PFSK-1 (cell line): ENCODE data around the gene EEF1G.

ENCODE experiments used
- FOXP2 ChIP-seq: optimal IDR thresholded peaks from 2 replicates; pipeline ENCODE3; 2011; ENCODE audit warnings: borderline replicate concordance, control low read depth, inconsistent platforms; ENCODE audit not compliant: insufficient read depth; ENCODE audit errors: extremely low read length, extremely low read depth
- POLR2AphosphoS5 ChIP-seq: IDR thresholded peaks from 2 replicates; pipeline ENCODE4 v1.6.1; 2012; ENCODE audit warnings: low read depth, mild to moderate bottlenecking, control low read depth, low read length, moderate library complexity
- SIN3A ChIP-seq: IDR thresholded peaks from 2 replicates; pipeline ENCODE4 v1.6.1; 2012; ENCODE audit warnings: mild to moderate bottlenecking, low read length, moderate library complexity, borderline replicate concordance; ENCODE audit not compliant: insufficient read depth
- TAF1 ChIP-seq: IDR thresholded peaks from 2 replicates; pipeline ENCODE4 v1.6.1; 2012; ENCODE audit warnings: low read length, control low read depth, borderline replicate concordance; ENCODE audit not compliant: insufficient read depth

DNA sequence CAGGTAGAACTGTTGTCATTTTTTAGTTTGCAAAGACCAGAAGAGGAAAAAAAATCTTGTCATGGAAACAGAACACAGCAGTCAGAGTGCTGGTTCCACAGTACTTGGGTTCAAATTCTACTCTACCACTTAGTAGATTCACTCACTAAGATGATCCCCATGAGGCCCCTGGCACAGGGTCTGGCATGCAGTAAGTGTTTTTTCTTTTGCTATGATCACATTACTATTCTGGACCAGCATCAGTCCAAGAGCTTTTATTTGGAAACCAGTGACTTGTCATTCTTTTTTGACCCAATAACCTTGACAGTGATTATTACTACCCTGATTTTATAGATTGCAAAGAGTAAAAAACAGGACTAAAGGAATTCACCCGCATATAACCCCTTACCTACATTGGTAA lies 4.1 kb downstream of the EEF1G start:
- no peak for TF ChIP-seq POLR2AphosphoS5
- no peak for TF ChIP-seq TAF1
- TF ChIP-seq FOXP2: no peak
- TF ChIP-seq SIN3A: no peak
